ENCODE data around the gene BTG4.

Gene BTG4

GRCh38 chr11:111479666-111480065, 32.5 kb downstream of the BTG4 start:
- DNase-seq = no peak

- DNase-seq = no peak
Measured at GRCh38 chr11:111477898-111478297, 34.3 kb downstream of the BTG4 start.

DNA sequence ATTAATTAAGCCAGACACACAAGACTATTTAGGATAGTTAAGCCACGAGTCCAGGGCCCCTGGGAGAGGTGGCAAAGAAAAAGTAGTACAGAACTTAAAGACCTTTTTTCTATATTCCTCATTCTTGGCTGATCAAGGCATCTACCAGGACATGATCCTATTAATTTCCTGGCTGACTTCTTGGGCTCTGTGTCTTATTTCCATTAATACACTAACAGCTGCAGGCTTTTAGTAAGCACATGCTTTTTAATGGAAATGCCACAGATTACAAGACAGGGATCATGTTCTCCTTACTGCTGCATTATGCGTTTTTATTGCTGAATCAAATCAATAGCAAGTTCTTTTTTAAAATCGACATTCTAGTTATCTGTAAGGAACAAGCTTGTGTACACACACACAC, 35.2 kb downstream of the BTG4 start:
- no peak for DNase-seq

DNA sequence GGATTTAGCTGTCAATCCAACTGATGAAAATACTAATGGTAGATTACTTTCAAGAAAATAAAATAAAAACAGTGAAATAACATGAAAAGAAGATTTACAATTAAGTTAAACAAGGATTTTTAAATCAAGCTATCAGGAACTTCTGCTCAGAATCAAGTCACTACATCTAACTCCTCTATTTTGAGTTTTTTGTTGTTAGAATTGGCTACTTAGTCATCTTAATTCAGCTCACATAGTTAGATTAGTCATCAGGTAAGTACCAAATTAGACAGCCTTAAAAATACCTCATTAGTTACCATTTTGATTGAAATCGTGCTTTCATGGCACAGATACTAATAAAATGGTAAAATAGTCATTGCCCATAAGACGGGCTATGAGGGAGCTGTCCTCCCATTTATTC, 35.8 kb downstream of the BTG4 start:
- DNase-seq = no peak

- no peak for DNase-seq
Measured at GRCh38 chr11:111474432-111474831, 37.8 kb downstream of the BTG4 start.

GRCh38 chr11:111472228-111472627, 40.0 kb downstream of the BTG4 start:
- DNase-seq = no peak

GRCh38 chr11:111469200-111469599, 43.0 kb downstream of the BTG4 start:
- no peak for DNase-seq

- DNase-seq = no peak
Measured at GRCh38 chr11:111466615-111467014, 45.6 kb downstream of the BTG4 start.

DNA sequence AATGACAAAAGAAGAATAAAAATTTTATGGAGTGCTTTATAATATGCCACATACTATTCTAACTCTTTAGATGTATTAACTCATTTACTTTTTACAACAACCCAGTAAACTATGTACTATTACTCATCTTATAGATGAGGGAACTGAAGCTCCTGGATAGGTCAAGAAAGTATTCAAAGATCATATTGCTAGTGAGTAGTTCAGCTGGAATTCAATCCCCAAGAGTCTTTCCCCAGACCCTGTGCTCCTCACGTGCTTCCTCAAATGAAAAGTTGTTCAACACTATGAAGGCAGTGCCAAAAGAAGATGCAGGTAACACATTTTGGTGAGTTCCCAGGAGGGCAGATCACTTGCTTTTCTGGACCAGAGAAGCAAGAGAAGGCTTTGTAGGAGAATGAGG, 46.8 kb downstream of the BTG4 start:
- no peak for DNase-seq

GRCh38 chr11:111463276-111463675, 48.9 kb downstream of the BTG4 start:
- no peak for DNase-seq

- no peak for DNase-seq
Measured at GRCh38 chr11:111462329-111462728, 49.9 kb downstream of the BTG4 start.

DNA sequence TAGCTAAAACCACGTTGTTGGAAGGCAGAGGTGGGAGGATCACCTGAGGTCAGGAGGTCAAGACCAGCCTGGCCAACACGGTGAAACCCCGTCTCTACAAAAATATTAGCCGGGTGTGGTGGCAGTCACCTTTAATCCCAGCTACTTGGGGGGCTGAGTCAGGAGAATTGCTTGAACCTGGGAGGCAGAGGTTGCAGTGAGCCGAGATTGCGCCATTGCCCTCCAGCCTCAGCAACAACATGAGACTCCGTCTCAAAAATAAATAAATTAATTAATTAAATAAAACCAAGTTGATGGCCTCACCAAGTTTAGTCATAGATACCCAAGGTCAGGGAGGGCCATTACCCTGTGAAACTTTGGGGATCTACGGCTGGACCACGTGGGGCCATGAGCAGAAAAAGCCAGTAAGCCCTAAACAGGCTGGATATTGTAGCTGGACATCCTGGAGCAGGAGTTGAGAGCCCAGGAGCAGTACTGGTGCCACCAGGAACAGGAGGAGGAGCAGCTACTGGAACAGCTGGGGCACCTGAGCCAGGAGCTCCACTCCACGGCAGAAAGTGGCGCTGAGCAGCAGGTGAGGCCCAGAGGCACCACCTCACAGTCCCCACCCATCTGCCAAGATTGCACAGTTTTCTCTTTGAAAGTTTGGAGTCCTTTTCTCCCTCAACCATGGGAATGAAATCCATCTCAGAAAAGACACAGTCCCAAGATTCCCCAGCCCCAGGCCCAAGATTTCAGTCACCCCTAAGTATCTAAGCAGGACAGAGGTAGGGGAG, 50.5 kb downstream of the BTG4 start:
- no peak for DNase-seq

- no peak for DNase-seq
Measured at GRCh38 chr11:111460856-111461255, 51.3 kb downstream of the BTG4 start.

DNA sequence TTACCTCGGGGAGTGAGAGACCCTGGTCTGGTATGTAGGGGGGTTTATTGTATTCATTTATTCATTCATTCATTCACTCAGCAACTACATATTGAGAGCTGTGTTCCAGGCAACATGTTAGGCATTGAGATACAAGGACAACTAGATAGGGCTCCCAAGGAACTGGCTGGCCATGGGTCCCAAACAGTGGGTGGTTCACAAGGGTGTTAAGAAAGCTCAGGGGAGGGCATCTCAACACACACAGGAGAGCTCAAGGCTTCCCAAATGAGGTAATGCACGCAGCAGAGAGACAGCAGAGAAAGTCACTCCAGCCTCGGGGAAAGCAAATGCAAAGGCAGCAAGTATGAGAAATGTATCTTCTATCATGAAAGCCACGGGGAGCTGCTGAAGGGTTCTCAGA, 51.8 kb downstream of the BTG4 start:
- DNase-seq = no peak

DNA sequence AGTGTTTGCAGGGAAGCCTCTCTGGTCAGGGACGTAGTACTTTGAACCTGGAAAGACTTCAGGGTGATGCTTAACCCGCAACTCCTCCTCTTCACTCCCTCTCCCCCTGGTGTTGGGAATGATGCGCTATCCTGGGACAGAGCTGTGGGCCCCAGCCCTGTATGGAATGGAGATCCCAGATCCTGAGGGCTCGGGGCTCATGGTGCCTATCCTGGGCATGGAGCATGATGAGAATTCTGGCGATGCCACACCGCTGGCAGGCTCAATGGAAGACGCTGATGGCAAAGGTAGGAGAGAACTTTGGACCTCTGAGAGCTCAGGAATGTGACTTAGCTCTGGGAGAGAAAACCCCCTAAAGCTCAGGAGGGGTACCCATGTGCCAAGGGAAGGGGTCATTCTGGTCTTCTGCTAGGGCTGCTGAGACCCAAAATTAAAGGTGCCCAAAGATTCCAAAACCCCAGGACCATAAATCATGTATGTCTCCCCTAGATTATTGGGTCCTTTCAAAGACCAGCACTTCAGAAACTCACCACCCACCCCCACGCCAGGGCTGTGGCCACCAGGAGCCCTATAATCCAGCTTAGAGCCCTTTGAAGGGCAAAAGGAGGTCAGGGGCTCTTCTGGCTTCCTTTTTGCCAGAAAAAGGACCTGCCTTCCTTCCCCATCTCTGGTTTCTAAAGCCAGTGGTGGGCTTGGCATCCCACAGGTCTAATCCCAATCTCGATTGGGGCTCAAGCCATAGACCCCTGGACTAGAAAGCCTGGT, 52.5 kb downstream of the BTG4 start:
- DNase-seq = no peak

- no peak for DNase-seq
Measured at GRCh38 chr11:111457731-111458368, 54.3 kb downstream of the BTG4 start.

DNA sequence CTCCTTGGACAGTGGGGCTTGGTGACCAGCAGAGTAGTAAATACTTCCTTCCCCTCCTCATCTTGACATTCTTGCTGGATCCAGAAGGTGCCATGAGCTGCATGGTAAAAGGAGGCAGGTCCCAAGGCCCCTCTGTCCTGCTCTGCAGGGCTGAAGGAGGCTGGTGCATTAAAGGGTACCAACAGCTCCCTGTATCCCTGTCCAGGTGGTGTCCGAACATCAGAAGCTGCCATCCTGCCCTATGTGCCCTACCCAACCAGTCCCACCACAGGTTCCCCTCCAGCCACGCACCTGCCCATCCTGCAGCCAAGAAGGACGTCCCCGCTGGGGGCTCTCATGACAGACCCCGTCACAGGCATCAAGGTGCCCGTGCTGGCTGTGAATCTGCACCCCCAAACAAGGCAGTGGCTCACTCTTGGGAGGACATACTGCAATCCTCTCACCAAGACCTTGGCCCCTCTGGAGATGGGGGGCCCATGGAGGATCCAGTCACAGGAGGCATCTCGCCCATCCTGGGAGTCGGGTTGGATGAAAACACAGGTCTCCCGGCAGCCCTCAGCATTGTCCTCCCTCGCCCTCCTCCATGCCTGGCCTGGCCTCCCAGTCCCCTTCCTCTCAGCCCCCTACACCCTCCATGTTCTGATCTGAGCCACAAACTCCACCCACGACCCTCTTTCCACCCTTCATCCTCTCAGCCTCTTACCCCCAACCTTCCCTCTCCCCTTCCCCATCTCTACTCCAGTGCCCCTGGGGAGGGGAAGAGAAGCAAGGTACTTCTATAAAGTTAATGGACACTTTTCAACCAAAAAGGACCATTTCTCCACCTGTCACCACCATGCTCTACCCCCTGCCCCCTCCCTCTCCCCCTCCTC, 55.1 kb downstream of the BTG4 start:
- DNase-seq = no peak

- DNase-seq = no peak
Measured at GRCh38 chr11:111456086-111456858, 55.9 kb downstream of the BTG4 start.

GRCh38 chr11:111455291-111456085, 56.7 kb downstream of the BTG4 start:
- DNase-seq = no peak

DNA sequence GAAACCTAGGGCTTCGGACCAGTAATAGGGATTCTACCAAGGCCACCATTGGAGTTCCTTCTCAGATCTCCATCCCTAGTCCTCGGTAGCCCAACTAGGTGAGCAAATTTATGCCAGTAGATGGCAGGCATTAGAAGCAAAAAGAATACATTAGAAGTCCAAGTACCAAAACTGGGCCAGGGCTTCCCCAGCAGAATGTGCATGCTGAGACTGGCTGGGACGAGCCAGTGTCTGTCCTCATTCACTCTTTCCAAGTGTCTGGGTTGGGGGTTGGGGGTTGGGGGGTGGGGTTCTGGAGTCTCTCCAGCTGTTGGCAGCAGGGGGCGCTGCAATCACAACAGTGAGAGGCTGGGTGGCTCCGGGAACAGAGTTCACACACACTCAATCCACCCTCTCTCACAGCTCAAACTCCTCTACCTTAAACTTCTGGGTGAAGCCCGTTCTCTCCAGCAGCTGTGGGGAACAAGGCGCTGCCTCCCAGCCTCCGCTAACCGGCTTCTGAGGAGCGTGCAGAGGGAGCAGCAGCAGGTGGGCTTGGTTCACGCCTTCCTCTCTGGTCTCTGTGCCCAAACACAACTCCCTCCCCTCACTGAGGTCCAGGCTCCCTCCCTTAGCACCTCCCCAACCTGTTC, 57.5 kb downstream of the BTG4 start:
- no peak for DNase-seq
